SK-N-MC (cell line): ENCODE data around the gene NOX5.
"Not testable (repeated sequence)": the region's sequence is repeated elsewhere in the genome, so short reads cannot be mapped to it uniquely, and the experiment has no call there.

Experiments used
- DNase-seq: peaks from one replicate; pipeline ENCODE4 v3.0.0-alpha.2; 2011; ENCODE audit warnings: low read depth, low spot score
- H3K27ac ChIP-seq: fragments of 200-600 bp; sonication (generic); 2 replicates; pipeline ENCODE4 v1.5.1; 2016; ENCODE audit warnings: mixed run types
- H3K36me3 ChIP-seq: fragments of 200-600 bp; sonication (generic); 2 replicates; pipeline ENCODE4 v1.6.1; 2017; ENCODE audit warnings: antibody characterized with exemption, low read length, mixed read lengths; ENCODE audit not compliant: insufficient read depth
- H3K4me3 ChIP-seq: fragments of 200-600 bp; sonication (generic); 2 replicates; pipeline ENCODE4 v1.5.1; 2016
- H3K9ac ChIP-seq: fragments of 200-600 bp; sonication (generic); 2 replicates; pipeline ENCODE4 v1.8.0; 2017; ENCODE audit warnings: mixed run types, mixed read lengths; ENCODE audit not compliant: insufficient read length
- H3K9me3 ChIP-seq: fragments of 200-600 bp; sonication (generic); 2 replicates; pipeline ENCODE4 v1.6.1; 2017; ENCODE audit warnings: low read depth, mild to moderate bottlenecking, antibody characterized with exemption, low read length, moderate library complexity, mixed read lengths
- EZH2 ChIP-seq: fragments of 200-600 bp; sonication (generic); IDR thresholded peaks from one replicate; pipeline ENCODE4 v1.6.1; 2017; ENCODE audit warnings: antibody characterized with exemption
- FOXP2 ChIP-seq: optimal IDR thresholded peaks from 2 replicates; pipeline ENCODE3; 2011; ENCODE audit warnings: mild to moderate bottlenecking, moderate library complexity; ENCODE audit not compliant: insufficient read depth; ENCODE audit errors: extremely low read length, control extremely low read depth
- POLR2AphosphoS5 ChIP-seq: IDR thresholded peaks from 2 replicates; pipeline ENCODE4 v1.6.1; 2012; ENCODE audit warnings: mild to moderate bottlenecking, low read depth, low read length, borderline replicate concordance

Gene NOX5

DNA sequence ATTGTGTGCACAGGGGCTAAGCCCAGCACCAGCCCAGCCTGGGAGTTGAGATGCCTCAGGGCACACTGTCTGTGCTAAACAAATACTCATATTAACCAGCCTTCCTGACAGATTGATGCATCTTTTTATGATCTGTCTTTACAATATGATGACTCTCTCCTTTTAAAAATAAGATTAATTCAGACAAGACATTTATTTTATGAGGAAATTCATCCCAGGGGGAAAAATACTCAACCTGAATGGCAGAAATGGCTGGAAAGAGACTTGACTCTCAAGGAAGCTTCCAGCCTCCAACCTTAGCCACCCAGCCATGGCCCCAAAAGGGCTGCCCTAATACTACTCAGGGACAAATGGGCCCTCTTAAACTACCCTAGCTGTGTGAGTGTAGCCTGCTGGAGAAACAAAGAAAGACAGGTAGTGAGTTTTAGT, 46.9 kb downstream of the NOX5 start:
- H3K9ac ChIP-seq: no peak overlapping the region
- peak; percentile 76 for DNase-seq
- no peaks in the 10 kb centered on the region for H3K9me3 ChIP-seq
- no peak overlapping the region; the same call in 1 of the 2 replicates for H3K4me3 ChIP-seq
- TF ChIP-seq EZH2: no peak
- TF ChIP-seq POLR2AphosphoS5: peak; percentile 71; the same call in 1 of the 2 replicates
- no peak for TF ChIP-seq FOXP2
- no peak overlapping the region for H3K27ac ChIP-seq
- H3K36me3 ChIP-seq: no peaks in the 10 kb centered on the region

DNA sequence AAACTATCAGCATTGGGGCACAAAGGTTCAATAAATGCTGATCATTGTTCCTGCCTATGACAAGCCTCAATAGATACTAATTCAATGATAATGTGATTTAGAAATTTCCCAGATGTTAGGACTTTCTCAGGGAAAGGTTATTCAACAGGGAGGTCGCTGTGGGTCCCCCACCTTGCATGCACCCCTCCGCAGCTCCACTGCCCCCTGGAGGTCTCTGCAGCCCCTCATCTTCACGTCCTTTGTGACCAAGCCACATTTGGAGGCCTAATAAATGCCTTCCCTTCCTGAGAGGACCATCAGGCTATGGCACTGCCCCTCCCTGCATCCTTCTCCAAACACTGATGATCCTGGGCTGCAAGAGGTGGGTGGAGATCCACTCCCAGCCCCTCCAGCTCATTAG, 50.2 kb downstream of the NOX5 start:
- DNase-seq: no peak
- H3K27ac ChIP-seq: no peak overlapping the region

DNA sequence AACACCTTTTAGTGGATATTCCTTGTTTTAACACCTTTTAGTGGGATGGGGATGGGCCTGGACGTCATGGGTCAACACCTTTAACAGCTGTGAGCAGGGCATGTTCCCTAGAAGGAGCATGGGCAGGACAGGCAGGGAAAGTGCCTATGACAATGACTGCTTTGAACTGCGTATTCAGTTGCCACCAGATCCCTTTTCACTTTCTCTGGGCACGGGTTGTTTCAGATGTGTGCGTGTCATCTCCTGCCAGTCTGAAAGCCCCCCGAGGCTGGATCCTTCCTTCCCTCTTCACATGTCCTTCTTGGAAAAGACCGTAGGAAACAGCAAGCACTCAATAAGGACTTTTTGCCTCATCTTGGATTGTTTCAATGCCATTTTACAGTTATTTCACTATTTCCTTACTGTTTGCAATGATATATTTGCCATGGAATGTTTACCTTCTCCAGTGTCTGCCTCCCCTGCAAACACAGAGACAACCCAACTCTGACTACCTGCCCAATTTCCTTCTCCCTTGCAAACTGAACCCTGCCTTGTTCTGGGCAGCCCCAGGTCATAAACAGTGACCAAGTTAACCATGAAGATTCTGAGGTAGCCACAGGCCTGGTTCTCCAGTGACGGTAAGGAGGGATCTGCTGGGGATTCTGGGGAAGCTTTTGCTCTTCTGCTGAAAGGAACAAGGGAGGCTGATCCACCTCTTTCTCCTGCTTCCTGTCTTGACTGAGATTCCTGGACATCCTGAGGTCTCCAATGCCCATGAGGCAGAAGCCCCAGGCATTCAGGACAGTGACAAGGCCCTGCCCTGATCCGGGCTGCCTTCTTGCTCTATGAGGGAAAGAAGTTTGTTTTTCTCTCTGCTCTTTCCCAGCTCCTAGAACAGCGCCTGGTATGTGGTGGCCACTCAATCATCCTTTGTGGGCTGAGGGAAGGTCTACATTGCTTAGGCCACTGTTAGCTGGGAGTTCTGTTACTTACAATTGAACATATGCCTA, 51.8 kb downstream of the NOX5 start:
- peak overlapping the region; percentile 56 for H3K9ac ChIP-seq
- DNase-seq: no peak
- TF ChIP-seq EZH2 (no peak), FOXP2 (no peak), POLR2AphosphoS5 (no peak)
- H3K4me3 ChIP-seq: no peak overlapping the region
- peaks cover 1% of the 10 kb centered on the region; the same call in 1 of the 2 replicates for H3K9me3 ChIP-seq
- no peaks in the 10 kb centered on the region for H3K36me3 ChIP-seq
- peak overlapping the region; percentile 89 for H3K27ac ChIP-seq

More for the DNA sequence above, 50.2 kb downstream of the NOX5 start:
- Histone ChIP-seq H3K9me3 (no peaks in the 10 kb centered on the region), H3K9ac (no peak overlapping the region), H3K4me3 (no peak overlapping the region), H3K36me3 (no peaks in the 10 kb centered on the region)
- TF ChIP-seq POLR2AphosphoS5: no peak
- TF ChIP-seq FOXP2: no peak
- no peak for TF ChIP-seq EZH2

DNA sequence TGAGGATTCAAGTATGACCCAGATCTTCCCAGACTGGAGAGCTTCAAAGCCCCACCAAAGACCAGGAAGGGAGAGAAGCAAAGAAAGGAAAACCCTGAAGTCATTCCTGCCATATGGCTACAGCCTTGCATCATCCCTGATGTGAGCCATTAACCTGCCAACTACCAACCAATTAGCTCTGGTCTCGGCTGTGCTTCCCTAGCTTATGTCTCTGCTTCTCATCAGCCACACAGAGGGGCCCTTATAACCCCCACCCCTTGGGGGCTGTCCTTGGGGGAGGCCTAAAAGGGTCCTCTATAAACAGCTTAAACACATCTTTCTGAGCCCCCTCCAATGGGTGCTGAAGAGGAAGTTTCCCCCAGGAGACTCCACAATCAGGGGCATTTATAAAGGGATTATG, 52.8 kb downstream of the NOX5 start:
- peak overlapping the region; percentile 10; the same call in 1 of the 2 replicates for H3K4me3 ChIP-seq
- peak overlapping the region; percentile 56 for H3K9ac ChIP-seq
- H3K9me3 ChIP-seq: peaks cover 10% of the 10 kb centered on the region; the same call in 1 of the 2 replicates
- TF ChIP-seq POLR2AphosphoS5 (no peak), EZH2 (no peak), FOXP2 (no peak)
- DNase-seq: no peak
- H3K36me3 ChIP-seq: no peaks in the 10 kb centered on the region; the same call in 1 of the 2 replicates
- peak overlapping the region; percentile 89 for H3K27ac ChIP-seq

DNA sequence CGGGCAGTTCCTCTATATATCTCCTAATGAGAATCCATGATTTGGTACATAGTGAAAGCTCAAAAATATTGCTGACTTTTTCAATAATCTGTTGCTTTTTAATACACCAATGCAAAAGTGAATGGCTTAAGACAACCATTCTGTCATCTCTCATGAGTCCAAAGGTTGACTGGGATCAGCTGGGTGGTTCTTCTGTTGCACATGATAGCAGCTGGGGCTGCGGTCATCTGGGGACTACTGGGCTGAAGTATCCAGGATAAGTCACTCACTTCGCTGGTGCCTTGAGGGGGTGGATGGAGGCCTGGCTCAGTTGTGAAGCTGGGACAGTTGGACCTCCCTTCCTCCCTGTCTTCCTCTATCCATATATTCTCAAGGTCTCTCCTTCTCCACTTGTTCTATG, 53.7 kb downstream of the NOX5 start:
- peak overlapping the region; percentile 89 for H3K27ac ChIP-seq
- no peak overlapping the region for H3K9ac ChIP-seq
- DNase-seq: no peak
- TF ChIP-seq EZH2: no peak
- no peak for TF ChIP-seq FOXP2
- TF ChIP-seq POLR2AphosphoS5: no peak
- H3K4me3 ChIP-seq: no peak overlapping the region
- H3K9me3 ChIP-seq: peaks cover 15% of the 10 kb centered on the region; the same call in 1 of the 2 replicates
- peaks cover 3% of the 10 kb centered on the region; the same call in 1 of the 2 replicates for H3K36me3 ChIP-seq

DNA sequence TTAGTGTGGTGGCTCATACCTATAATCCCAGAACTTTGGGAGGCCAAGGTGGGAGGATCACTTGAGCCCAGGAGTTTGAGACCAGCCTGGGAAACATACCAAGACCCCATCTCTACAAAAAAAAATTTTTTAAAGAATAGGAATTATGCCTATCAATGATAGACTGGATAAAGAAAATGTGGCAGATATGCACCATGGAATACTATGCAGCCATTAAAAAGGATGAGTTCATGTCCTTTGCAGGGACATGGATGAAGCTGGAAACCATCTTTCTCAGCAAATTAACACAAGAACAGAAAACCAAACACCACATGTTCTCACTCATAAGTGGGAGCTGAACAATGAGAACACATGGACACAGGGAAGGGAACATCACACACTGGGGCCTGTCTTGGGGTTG, 54.8 kb downstream of the NOX5 start:
- H3K36me3 ChIP-seq, H3K4me3 ChIP-seq, DNase-seq, H3K27ac ChIP-seq, H3K9ac ChIP-seq: not testable (repeated sequence)
- peaks cover 15% of the 10 kb centered on the region; the same call in 1 of the 2 replicates for H3K9me3 ChIP-seq

DNA sequence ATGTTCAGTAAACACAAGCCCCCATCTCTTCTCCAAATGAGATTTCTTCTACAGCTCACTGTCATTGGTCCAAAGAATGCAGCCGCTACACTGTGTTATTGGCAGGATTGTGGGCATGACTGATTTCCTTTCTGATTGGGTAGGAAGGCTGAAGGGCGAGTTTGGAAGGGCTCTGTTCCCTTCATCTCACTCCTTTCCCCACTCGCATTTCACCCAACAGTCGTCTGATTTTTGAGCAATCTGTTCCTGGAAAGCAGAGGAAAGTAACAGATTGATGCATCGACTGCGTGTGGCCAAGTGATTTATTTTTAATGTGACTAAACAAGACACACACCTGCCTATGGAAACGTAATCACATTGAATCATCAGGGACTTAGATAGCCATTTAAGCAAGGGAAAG, 55.5 kb downstream of the NOX5 start:
- peaks cover 15% of the 10 kb centered on the region; the same call in 1 of the 2 replicates for H3K9me3 ChIP-seq
- no peak overlapping the region for H3K27ac ChIP-seq
- peaks cover 3% of the 10 kb centered on the region; the same call in 1 of the 2 replicates for H3K36me3 ChIP-seq
- DNase-seq: no peak
- no peak for TF ChIP-seq POLR2AphosphoS5
- TF ChIP-seq FOXP2: no peak
- no peak for TF ChIP-seq EZH2
- no peak overlapping the region for H3K9ac ChIP-seq
- no peak overlapping the region for H3K4me3 ChIP-seq

DNA sequence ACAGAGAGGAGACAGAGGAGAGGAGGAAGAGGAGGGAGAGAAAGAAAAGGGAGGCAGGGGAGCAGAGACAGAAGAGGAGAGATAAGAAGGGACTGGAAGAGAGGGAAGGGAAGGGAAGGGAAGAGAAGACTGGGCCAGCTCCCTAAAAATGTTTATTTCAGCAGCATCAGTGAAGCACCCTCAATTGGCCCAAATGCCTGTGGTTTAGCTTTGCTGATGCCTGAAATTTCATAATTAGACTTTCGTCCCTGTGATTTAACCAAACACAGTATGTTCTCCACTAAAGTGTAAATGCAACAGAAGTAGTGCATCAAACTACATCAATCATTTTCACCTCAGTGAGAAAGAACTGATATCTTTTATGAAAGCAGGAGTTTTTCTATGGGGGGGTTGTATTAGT, 55.9 kb downstream of the NOX5 start:
- TF ChIP-seq EZH2 (no peak), FOXP2 (no peak), POLR2AphosphoS5 (no peak)
- H3K27ac ChIP-seq: no peak overlapping the region
- H3K36me3 ChIP-seq: peaks cover 3% of the 10 kb centered on the region; the same call in 1 of the 2 replicates
- H3K9me3 ChIP-seq: peaks cover 15% of the 10 kb centered on the region; the same call in 1 of the 2 replicates
- DNase-seq: no peak
- no peak overlapping the region for H3K4me3 ChIP-seq
- H3K9ac ChIP-seq: no peak overlapping the region
